Measurements from ENCODE around the gene RAB14.
"Not testable (repeated sequence)": the region's sequence is repeated elsewhere in the genome, so short reads cannot be mapped to it uniquely, and the experiment has no call there.

The RAB14 gene

GRCh38 chr9:121189006-121189405 lies 12.7 kb downstream of the RAB14 start:
- DNase-seq = no peak

DNA sequence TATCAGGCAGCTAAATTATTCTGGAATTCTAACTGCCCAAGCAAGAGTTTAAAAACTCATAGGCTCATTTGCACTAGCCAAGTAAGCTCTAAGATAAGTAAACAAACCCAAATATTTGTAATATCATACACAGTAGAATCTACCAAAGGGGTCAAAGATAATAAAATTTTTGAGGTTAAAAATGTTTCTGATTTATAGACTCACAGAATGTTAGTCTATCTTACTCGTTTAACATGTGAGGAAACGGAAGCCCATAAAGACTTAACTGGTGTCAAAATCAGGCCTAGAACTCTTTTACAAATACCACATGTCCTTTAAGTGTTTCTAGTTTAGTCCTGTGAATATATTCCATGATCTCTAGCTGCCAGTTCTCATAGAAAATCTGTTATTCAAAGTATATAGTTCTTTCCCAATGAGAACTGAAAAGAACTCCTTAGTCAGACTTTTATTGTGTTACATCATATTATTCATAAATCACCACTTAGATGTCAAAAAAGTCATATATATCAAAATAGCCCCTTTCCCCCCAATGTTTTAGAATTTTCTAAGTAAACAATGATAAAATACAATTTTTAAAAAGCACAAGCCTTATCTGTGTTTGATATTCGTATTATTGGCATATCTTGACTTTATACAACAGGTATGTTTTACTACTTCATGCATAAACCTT lies 13.9 kb downstream of the RAB14 start:
- no peak for DNase-seq

GRCh38 chr9:121185774-121186403 lies 15.8 kb downstream of the RAB14 start:
- DNase-seq = no peak

DNA sequence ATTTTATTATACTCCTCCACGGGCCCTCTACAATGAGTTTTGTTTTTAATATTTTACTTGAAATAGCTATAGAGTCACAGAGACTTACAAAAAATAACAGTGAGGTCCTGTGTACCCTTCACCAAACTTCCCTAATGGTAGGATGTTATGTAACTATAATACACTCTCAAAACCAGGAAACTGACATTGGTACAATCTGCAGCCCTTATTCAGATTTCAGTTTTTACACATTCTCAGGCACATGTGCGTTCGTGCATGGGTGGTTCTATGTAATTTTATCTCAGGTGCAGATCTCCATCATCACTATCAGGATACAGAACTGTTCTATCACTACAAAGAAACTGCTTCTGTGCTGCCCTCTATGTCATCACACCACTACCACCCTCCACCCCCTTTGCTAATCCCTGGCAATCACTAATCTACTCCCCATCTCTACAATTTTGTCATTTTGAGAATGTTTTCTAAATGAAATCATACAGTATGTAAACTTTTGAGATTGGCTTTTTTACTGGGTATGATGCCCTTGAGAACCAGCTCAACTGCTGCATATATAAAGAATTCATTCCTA lies 16.4 kb downstream of the RAB14 start:
- DNase-seq = no peak

- DNase-seq = no peak
Measured at GRCh38 chr9:121184463-121184862, 17.2 kb downstream of the RAB14 start.

- DNase-seq = no peak
Measured at GRCh38 chr9:121183666-121184423, 17.8 kb downstream of the RAB14 start.

DNA sequence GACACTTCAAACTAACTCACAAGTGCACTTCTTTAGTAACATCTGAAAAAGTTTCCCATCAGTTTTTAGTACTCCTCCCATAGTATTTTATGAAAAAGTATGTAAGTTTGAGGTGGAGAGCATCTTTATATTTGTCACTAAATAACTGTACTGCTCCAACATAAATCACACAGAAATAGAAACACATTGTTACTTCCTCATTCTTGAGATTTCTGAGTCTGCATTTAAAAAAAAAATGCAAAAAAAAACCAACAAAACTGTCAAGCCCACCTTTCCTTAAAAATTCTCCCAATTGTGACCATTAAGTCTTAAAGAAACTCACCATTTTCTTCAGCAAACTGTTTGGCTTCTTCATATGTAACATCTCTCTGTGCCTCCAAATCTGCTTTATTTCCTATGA lies 18.7 kb downstream of the RAB14 start:
- no peak for DNase-seq

- no peak for DNase-seq
Measured at GRCh38 chr9:121182101-121182836, 19.4 kb downstream of the RAB14 start.

DNA sequence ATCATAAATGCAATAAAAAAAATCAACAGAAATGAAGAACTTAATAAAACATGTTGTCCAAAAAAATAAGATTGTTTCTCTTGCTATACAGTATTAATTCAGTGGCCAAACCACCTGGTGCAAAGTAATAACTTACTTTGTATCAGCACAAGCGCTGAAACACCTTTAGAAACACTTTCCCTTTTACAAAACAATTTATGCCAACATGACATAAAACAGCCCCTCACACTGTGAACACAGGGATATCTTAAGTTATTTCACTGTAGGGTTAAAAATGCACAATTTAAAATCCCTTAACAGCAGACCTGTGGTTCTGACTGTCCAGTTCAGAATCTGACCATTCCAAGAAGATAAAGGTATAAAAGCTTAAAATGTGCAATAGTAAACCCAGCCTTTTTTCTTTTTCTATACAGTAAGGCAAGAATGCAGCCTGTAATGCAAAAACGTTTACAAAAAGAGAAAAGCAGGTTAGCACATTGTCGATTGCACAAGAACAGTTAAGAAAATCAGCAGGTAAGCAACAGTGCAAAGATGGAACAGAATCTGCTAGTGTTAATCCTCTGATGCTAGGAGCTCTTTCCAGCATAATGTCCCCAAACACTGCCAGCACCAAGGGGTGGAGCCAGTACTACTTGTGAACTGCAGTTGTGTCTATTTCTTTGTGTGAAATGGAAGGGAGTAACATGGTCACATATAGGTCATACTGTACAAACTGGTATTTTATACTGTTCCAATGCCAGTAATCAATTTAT lies 21.6 kb downstream of the RAB14 start:
- DNase-seq = no peak

DNA sequence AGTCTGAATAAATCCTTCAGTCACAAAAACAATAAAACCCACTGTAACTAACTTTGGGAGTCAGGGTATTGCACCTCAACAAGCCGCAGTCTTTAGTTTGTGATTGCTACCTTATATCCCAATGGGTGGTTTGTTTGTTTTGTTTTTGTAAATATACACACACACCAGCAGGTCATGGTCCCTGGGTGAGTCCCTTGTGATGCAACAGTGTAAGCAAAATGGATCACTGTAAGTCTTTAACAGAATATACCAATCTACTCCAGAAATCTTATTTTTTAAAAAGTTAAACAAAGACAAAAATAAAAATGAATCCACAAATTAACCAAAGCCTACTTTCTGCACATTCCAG lies 22.3 kb downstream of the RAB14 start:
- not testable (repeated sequence) for DNase-seq

GRCh38 chr9:121178676-121179372 lies 22.8 kb downstream of the RAB14 start:
- DNase-seq = no peak

DNA sequence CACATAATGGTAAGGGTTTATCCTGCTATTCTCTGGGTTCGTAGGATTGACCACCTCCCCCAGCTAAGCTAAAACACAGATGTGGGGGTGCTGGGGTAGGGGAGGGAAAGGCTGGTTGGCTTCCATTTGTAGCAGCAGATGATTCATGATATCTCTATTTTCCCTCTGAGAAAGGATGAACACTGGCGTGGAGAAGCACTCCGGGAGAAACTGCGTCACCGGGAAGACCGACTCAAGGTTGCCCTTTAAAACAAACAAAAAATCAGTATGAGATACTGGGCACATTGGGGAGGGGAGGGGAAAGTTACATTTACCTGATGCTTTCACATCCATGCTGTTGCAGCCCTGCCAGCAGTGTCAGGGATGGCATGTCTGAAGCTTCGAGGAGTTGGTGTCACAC lies 28.2 kb downstream of the RAB14 start:
- DNase-seq = no peak

DNA sequence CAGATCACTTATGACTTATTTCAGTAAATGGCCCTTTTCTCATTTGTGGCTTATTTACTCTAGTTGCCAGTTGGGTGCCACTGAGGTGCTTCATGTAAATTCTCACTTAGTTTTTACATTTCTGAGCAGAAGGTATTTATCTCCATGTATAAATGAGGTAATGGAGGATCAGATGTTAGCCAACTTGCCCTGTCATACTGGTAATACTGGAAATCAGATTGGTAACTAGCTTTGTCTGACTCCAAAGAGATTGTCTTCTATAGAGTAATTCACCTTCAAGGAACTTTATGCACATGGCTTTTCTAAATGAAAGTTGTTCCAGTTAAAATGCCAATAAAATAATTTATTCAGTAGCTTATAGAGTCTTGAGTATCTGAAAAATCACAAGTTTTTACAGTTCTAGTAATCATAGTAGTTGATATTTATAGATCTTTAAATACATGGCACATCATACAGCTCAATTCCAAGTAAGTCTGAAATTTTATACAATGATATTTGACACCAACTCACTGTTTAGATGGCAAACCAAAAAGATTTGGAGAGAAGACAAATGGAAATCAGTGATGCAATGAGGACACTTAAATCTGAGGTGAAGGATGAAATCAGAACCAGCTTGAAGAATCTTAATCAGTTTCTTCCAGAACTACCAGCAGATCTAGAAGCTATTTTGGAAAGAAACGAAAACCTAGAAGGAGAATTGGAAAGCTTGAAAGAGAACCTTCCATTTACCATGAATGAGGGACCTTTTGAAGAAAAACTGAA lies 28.8 kb downstream of the RAB14 start:
- DNase-seq = no peak

GRCh38 chr9:121171236-121171635 lies 30.4 kb downstream of the RAB14 start:
- no peak for DNase-seq

GRCh38 chr9:121169094-121169601 lies 32.5 kb downstream of the RAB14 start:
- DNase-seq = peak in 1 of 4 experiments; percentile 1

GRCh38 chr9:121168052-121168451 lies 33.6 kb downstream of the RAB14 start:
- no peak for DNase-seq

DNA sequence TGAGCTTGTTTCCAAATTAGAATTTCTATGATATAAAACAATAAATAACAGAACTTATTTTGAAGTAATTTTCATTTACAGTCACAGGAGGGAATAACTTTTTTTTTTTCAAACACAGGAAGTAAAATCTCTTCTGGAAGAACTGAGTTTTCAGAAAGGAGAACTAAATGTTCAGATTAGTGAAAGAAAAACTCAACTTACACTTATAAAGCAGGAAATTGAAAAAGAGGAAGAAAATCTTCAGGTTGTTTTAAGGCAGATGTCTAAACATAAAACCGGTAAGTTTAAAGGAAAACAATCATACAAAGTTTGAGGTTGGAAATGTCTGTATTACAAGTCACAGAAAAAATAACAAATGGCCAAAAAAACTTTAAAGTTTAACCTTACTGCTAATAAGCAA lies 41.6 kb downstream of the RAB14 start:
- DNase-seq = no peak

- no peak for DNase-seq
Measured at GRCh38 chr9:121157939-121158338, 43.7 kb downstream of the RAB14 start.

DNA sequence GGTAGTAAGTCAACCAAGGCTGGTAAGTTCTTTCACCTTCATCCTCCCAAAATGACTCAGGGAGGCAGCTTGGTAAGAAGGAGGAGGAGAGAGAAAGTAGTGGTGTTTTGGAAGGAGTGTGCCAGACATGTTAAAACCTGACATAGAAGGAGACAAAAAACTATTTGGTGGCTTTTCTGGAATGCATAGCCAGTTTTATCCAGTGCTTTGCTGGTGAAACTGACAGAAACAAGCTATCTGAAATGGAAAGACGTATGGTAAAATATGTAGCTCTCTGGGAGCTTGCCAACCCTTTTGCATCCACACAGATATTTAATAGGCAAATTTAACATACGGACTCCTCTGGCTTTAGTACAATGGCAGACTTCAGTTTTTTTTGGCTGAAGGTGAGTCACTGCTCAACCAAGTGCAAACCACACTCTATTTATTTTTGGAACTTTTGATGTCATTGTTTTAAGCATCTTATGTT lies 45.4 kb downstream of the RAB14 start:
- no peak for DNase-seq

GRCh38 chr9:121154782-121155181 lies 46.9 kb downstream of the RAB14 start:
- DNase-seq = no peak

DNA sequence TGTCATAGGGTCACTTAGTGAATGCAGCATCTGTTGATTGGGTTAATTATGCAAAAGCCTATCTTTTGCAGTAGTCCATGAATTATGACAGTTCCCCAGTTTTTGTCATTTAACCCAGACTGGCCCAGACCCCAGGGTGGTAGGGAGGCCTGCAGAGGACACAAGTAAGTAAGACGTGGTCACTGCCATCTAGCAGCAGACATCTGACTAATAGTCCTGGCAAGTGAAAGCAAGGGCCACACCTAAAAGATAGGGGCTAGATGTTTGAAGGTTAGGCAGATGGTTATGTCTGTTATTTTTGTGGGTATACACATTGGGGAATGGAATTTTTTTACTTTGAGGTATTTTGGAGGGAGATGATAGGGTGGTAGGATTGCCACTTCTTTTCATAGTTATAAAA lies 48.0 kb downstream of the RAB14 start:
- DNase-seq = no peak
